ENCODE results near the gene EID2. TPM values are rescaled to one million over a fixed set of nuclear protein-coding genes. Genes with fewer than 3 reads are reported as not detected.

Gene EID2
- polyA plus RNA-seq, 3 donors from 2014 or later, result 22.1 to 24.9 (median 22.6) TPM

DNA sequence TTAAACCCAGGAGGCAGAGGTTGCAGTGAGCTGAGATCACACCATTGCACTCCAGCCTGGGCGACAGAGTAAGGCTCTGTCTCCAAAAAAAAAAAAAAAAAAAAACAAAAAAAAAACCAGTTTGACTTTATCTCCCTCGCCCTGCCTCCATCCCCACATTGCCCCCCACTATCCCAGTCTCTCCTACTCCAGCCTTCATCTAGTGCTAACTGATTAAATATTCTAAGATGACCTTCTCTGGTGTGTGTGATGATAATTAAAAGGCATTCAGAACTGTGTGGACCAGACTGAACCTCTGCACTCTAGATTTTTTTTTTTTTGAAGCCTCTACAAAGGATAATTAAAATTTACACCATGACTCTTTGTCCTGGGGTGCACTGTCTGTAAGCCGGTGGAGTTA, 47.2 kb downstream of the EID2 start:
- Mint-ChIP-seq H3K36me3 (peaks cover 5 to 13% (median 10%) of the 10 kb centered on the region in 3 donors), H3K27me3 (ENCODE audit: low read depth in 3 of 3) (peaks cover 3 to 9% (median 4%) of the 10 kb centered on the region in 3 donors), H3K27ac (no peak overlapping the region), H3K4me3 (no peak overlapping the region), H3K9me3 (no peaks in the 10 kb centered on the region), H3K4me1 (peaks cover 1 to 2% of the 10 kb centered on the region in 2 donors)
- no peak for DNase-seq

DNA sequence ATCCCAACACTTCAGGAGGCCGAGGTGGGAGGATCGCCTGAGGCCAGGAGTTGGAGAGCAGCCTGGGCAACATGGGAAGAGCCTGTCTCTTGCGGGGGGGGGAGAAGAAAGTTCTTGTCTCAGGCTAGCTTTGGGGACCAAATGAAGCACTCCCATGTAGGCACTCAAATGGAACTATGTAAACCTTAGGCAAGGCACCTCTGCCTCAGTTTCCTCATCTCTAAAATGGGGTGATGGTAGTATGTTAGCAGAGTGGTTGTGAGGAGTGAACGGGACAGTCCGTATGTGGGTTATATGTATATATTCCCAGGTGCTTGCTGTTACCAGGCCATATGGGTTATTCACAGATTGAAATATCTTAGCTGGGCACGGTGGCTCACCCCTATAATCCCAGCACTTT, 47.7 kb downstream of the EID2 start:
- peaks cover 3 to 9% (median 4%) of the 10 kb centered on the region in 3 donors for H3K27me3 Mint-ChIP-seq (ENCODE audit: low read depth in 3 of 3)
- no peaks in the 10 kb centered on the region for H3K9me3 Mint-ChIP-seq
- H3K4me3 Mint-ChIP-seq, result no peak overlapping the region

DNA sequence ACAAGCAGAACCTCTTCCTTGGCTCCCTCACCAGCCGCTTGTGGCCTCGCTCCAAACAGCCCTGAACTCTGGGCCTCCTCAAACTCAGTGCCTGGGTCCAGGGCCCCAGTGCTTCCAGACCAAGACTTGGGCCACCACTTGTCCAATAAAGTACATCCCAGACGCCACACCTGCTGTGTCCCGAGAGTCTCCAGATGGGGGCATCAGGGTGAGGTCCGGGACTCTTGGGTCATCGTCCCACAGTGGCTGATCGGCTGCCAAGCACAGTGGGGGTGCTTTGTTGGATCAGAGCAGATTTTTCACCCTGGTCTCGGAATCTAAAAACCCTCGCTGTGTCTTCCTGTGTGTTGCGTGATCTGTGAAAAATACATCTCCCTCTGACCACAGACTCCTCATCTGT, 50.2 kb downstream of the EID2 start:
- H3K27me3 Mint-ChIP-seq (ENCODE audit: low read depth in 3 of 3), result no peaks in the 10 kb centered on the region
- DNase-seq, result no peak
- H3K4me1 Mint-ChIP-seq, result peaks cover 0 to 3% of the 10 kb centered on the region in 2 donors
- H3K27ac Mint-ChIP-seq, result no peak overlapping the region
- H3K36me3 Mint-ChIP-seq, result peaks cover 9 to 19% (median 14%) of the 10 kb centered on the region in 3 donors
- H3K4me3 Mint-ChIP-seq, result no peak overlapping the region
- no peaks in the 10 kb centered on the region for H3K9me3 Mint-ChIP-seq

More for the DNA sequence above, 47.7 kb downstream of the EID2 start:
- DNase-seq, result no peak
- Mint-ChIP-seq H3K36me3 (peaks cover 5 to 13% (median 10%) of the 10 kb centered on the region in 3 donors), H3K4me1 (peaks cover 0 to 2% of the 10 kb centered on the region in 2 donors), H3K27ac (no peak overlapping the region)

Other genes starting within 250 kb of the EID2 start
- gene IFNL1, start 243.8 kb downstream of the EID2 start, polyA plus RNA-seq, result 1 to 10 TPM; 2.2 to 4.8 (median 2.3) TPM
- 10 to 100 TPM in 1 of 3 donors, 1 to 10 TPM in 2; 4.8 to 16.0 (median 5.4) TPM for gene LRFN1, start 219.3 kb downstream of the EID2 start, polyA plus RNA-seq
- gene GMFG, start 204.1 kb downstream of the EID2 start, polyA plus RNA-seq, result 1,000 to 10,000 TPM in 2 of 3 donors, 100 to 1,000 TPM in 1; 990 to 1,609 (median 1,254) TPM
- gene SAMD4B, start 197.7 kb downstream of the EID2 start, polyA plus RNA-seq, result 10 to 100 TPM in 1 of 3 donors, 1 to 10 TPM in 2; 2.9 to 17.8 (median 3.9) TPM
- gene PAF1, start 149.1 kb downstream of the EID2 start, polyA plus RNA-seq, result 10 to 100 TPM; 18.9 to 48.1 (median 31.6) TPM
- 10 to 100 TPM; 41.6 to 64.7 (median 41.8) TPM for gene MED29, start 148.8 kb downstream of the EID2 start, polyA plus RNA-seq
- 100 to 1,000 TPM; 305 to 745 (median 318) TPM for gene ZFP36, start 133.3 kb downstream of the EID2 start, polyA plus RNA-seq
- 1 to 10 TPM in 2 of 3 donors, not detected in 1; 3.7 to 4.3 TPM for gene PLEKHG2, start 127.5 kb downstream of the EID2 start, polyA plus RNA-seq
- gene RPS16, start 104.2 kb downstream of the EID2 start, polyA plus RNA-seq, result 1,000 to 10,000 TPM in 1 of 3 donors, 100 to 1,000 TPM in 2; 733 to 1,627 (median 903) TPM
- gene SUPT5H, start 94.6 kb downstream of the EID2 start, polyA plus RNA-seq, result 100 to 1,000 TPM in 1 of 3 donors, 10 to 100 TPM in 2; 30.5 to 114 (median 67.0) TPM
- gene TIMM50, start 59.3 kb downstream of the EID2 start, polyA plus RNA-seq, result 10 to 100 TPM; 50.4 to 65.2 (median 58.6) TPM
- gene DLL3, start 41.2 kb downstream of the EID2 start, polyA plus RNA-seq, result not detected
- gene SELENOV, start 25.0 kb downstream of the EID2 start, polyA plus RNA-seq, result not detected
- gene EID2B, start 7.3 kb downstream of the EID2 start, polyA plus RNA-seq, result 1 to 10 TPM; 5.4 to 6.9 (median 5.7) TPM
- not detected for gene LGALS13, start 62.4 kb upstream of the EID2 start, polyA plus RNA-seq
- not detected for gene LGALS16, start 115.8 kb upstream of the EID2 start, polyA plus RNA-seq
- not detected for gene LGALS14, start 164.3 kb upstream of the EID2 start, polyA plus RNA-seq
- 10 to 100 TPM in 1 of 3 donors, 1 to 10 TPM in 2; 2.4 to 12.8 (median 3.8) TPM for gene CLC, start 197.9 kb upstream of the EID2 start, polyA plus RNA-seq
- gene LEUTX, start 238.7 kb upstream of the EID2 start, polyA plus RNA-seq, result not detected

All from immature natural killer cell (primary cell).